Measurements from ENCODE around the gene XPA. TPM values are rescaled to one million over a fixed set of nuclear protein-coding genes. Genes with fewer than 3 reads are reported as not detected.
"Not testable (repeated sequence)": the region's sequence is repeated elsewhere in the genome, so short reads cannot be mapped to it uniquely, and the experiment has no call there.

Gene XPA
- total RNA-seq, 1 experiment from 2014 or later: 12.3 TPM

GRCh38 chr9:97703437-97704344, 6.6 kb upstream of the XPA start:
- H3K4me1 Mint-ChIP-seq (ENCODE audit: insufficient read depth, unreplicated experiment): peaks cover 32% of the 10 kb centered on the region
- H3K27me3 Mint-ChIP-seq (ENCODE audit: insufficient read depth, unreplicated experiment): no peaks in the 10 kb centered on the region
- intact Hi-C loops (cut with micrococcal nuclease): no loop called here
- no peaks in the 10 kb centered on the region for H3K9me3 Mint-ChIP-seq (ENCODE audit: unreplicated experiment)
- peak overlapping the region; percentile 97 for H3K27ac Mint-ChIP-seq (ENCODE audit: low read depth, unreplicated experiment)
- BruUV-seq (replicated peaks): no TSS peak
- no peak for TF ChIP-seq CTCF (IDR thresholded peaks at IDR 0.05; ENCODE audit: unreplicated experiment)
- no peaks in the 10 kb centered on the region for H3K36me3 Mint-ChIP-seq (ENCODE audit: insufficient read depth, unreplicated experiment)
- ChIA-PET CTCF (interaction anchor here (0.6 to 3.6 kb wide), 8 partner anchors 14 to 1507 kb away, joined by 3 to 45 read pairs (median 4); partner anchors contain the start of gene TRMO), POLR2A (interaction anchor here (0.7 to 3.1 kb wide), 11 partner anchors 7 to 280 kb away, joined by 3 to 18 read pairs (median 4); partner anchors contain the start of genes TRMO and XPA)
- H3K4me3 Mint-ChIP-seq (ENCODE audit: unreplicated experiment): peak overlapping the region; percentile 60
- DNase-seq (ENCODE audit: unreplicated experiment): peak; percentile 88

GRCh38 chr9:97699824-97700223, 2.7 kb upstream of the XPA start:
- ChIA-PET CTCF (interaction anchor here (0.9 to 3.0 kb wide), 2 partner anchors 201 to 364 kb away, joined by 3 to 10 read pairs; no protein-coding TSS in a partner anchor), POLR2A (interaction anchor here (5.2 kb wide), 1 partner anchor 66 kb away, joined by 47 read pairs; the partner anchor contains the start of genes NCBP1 and TSTD2)
- H3K27ac Mint-ChIP-seq (ENCODE audit: low read depth, unreplicated experiment); BruUV-seq (replicated peaks); H3K27me3 Mint-ChIP-seq (ENCODE audit: insufficient read depth, unreplicated experiment); intact Hi-C loops (cut with micrococcal nuclease); H3K9me3 Mint-ChIP-seq (ENCODE audit: unreplicated experiment); H3K4me3 Mint-ChIP-seq (ENCODE audit: unreplicated experiment); DNase-seq (ENCODE audit: unreplicated experiment); H3K36me3 Mint-ChIP-seq (ENCODE audit: insufficient read depth, unreplicated experiment): not testable (repeated sequence)
- peaks cover 42% of the 10 kb centered on the region for H3K4me1 Mint-ChIP-seq (ENCODE audit: insufficient read depth, unreplicated experiment)

GRCh38 chr9:97699281-97699680, 2.1 kb upstream of the XPA start:
- H3K27me3 Mint-ChIP-seq (ENCODE audit: insufficient read depth, unreplicated experiment); H3K27ac Mint-ChIP-seq (ENCODE audit: low read depth, unreplicated experiment); H3K4me3 Mint-ChIP-seq (ENCODE audit: unreplicated experiment); intact Hi-C loops (cut with micrococcal nuclease); H3K36me3 Mint-ChIP-seq (ENCODE audit: insufficient read depth, unreplicated experiment); DNase-seq (ENCODE audit: unreplicated experiment); BruUV-seq (replicated peaks); H3K9me3 Mint-ChIP-seq (ENCODE audit: unreplicated experiment): not testable (repeated sequence)
- POLR2A ChIA-PET: interaction anchor here (5.2 kb wide), 1 partner anchor 66 kb away, joined by 47 read pairs; the partner anchor contains the start of genes NCBP1 and TSTD2
- CTCF ChIA-PET: interaction anchor here (3.0 kb wide), 1 partner anchor 202 kb away, joined by 10 read pairs; no protein-coding TSS in a partner anchor
- peaks cover 42% of the 10 kb centered on the region for H3K4me1 Mint-ChIP-seq (ENCODE audit: insufficient read depth, unreplicated experiment)

GRCh38 chr9:97698865-97699264, 1.7 kb upstream of the XPA start:
- no peak for TF ChIP-seq CTCF (IDR thresholded peaks at IDR 0.05; ENCODE audit: unreplicated experiment)
- no TSS peak for BruUV-seq (replicated peaks)
- Mint-ChIP-seq H3K9me3 (ENCODE audit: unreplicated experiment) (no peaks in the 10 kb centered on the region), H3K27ac (ENCODE audit: low read depth, unreplicated experiment) (no peak overlapping the region), H3K36me3 (ENCODE audit: insufficient read depth, unreplicated experiment) (peaks cover 8% of the 10 kb centered on the region), H3K4me1 (ENCODE audit: insufficient read depth, unreplicated experiment) (peaks cover 42% of the 10 kb centered on the region), H3K27me3 (ENCODE audit: insufficient read depth, unreplicated experiment) (no peaks in the 10 kb centered on the region), H3K4me3 (ENCODE audit: unreplicated experiment) (no peak overlapping the region)
- POLR2A ChIA-PET: interaction anchor here (0.7 to 5.2 kb wide), 7 partner anchors 19 to 288 kb away, joined by 3 to 47 read pairs (median 8); partner anchors contain the start of genes ANP32B, NCBP1, TRMO and TSTD2
- DNase-seq (ENCODE audit: unreplicated experiment): no peak
- intact Hi-C loops (cut with micrococcal nuclease): no loop called here
- CTCF ChIA-PET: interaction anchor here (3.0 kb wide), 1 partner anchor 202 kb away, joined by 10 read pairs; no protein-coding TSS in a partner anchor
